ENCODE data around the gene MTG2. TPM values are rescaled to one million over a fixed set of nuclear protein-coding genes. Genes with fewer than 3 reads are reported as not detected.

The MTG2 gene
- total and polyA plus RNA-seq, 2 of the 13 experiments (the other 11 are each of a cell fraction or from before 2014, with no cell fraction given): 20.4 to 37.8 TPM

- FAIRE-seq: no peak
- no peak; the same call in 2 of the 3 replicates for ATAC-seq
- TF ChIP-seq ZNF33B (CRISPR knock-in tag; IDR thresholded peaks at IDR 0.05): no peak
- TF ChIP-seq DR1 (CRISPR knock-in tag; IDR thresholded peaks at IDR 0.05): no peak
- no peak for TF ChIP-seq FOSL2 (CRISPR knock-in tag; IDR thresholded peaks at IDR 0.05)
- no peak for TF ChIP-seq DNMT3B (CRISPR knock-in tag; conservative IDR thresholded peaks at IDR 0.05)
- TF ChIP-seq ZNF33A (CRISPR knock-in tag; IDR thresholded peaks at IDR 0.05; ENCODE audit: borderline replicate concordance): no peak
- TF ChIP-seq ZNF703 (CRISPR knock-in tag; IDR thresholded peaks at IDR 0.05; ENCODE audit: borderline replicate concordance): no peak
- intact Hi-C loops (cut with micrococcal nuclease; ENCODE audit: unreplicated experiment): no loop called here
- Histone ChIP-seq H3K9ac (ENCODE audit: insufficient read depth, low read depth, low read length) (no peak overlapping the region), H3K79me2 (ENCODE audit: insufficient read depth, low read length) (no peaks in the 10 kb centered on the region), H3K4me2 (ENCODE audit: low read depth, low read length) (no peak overlapping the region), H3K9me3 (ENCODE audit: low read length) (no peaks in the 10 kb centered on the region), H4K20me1 (ENCODE audit: insufficient read depth, low read length) (no peaks in the 10 kb centered on the region), H3K36me3 (replicated peaks in 1 of 2; ENCODE audit: control insufficient read depth in 1 of 2, insufficient read depth in 2 of 2, low read length in 2 of 2) (peaks cover 33 to 61% of the 10 kb centered on the region in 2 experiments), H3K4me3 (replicated peaks in 1 of 3; ENCODE audit: insufficient read depth in 1 of 3, low read depth in 2 of 3, low read length in 3 of 3) (no peak overlapping the region), H3K4me1 (ENCODE audit: insufficient read depth, low read length) (no peaks in the 10 kb centered on the region), H3K27ac (ENCODE audit: extremely low read length, insufficient read depth, low read length) (no peak overlapping the region), H3K27me3 (ENCODE audit: control insufficient read depth in 1 of 2, insufficient read depth in 2 of 2, low read length in 2 of 2) (no peaks in the 10 kb centered on the region; a peak in 1 of 5 replicates), H2AFZ (ENCODE audit: low read length) (no peak overlapping the region)
- no TSS peak for BruUV-seq (replicated peaks)
- in situ Hi-C loops (cut with HindIII; ENCODE audit: extremely low pct_ligation_motif_present, low pct_unique_long_range_greater_than_20kb): no loop called here
- DNase-seq (ENCODE audit: low spot score): no peak
- POLR2A ChIA-PET: interaction anchor here (1.7 kb wide), 1 partner anchor 16 kb away, joined by 4 read pairs; no protein-coding TSS in a partner anchor
- WGBS (ENCODE audit: low lambda C conversion rate): 98% methylated on average over 13 of the region's 18 CpGs
- CTCF ChIA-PET (ENCODE audit: low intra/inter-chr PET ratio, low total read pairs): no interaction called here
These were observed 10.2 kb upstream of the MTG2 start for GRCh38 chr20:62172666-62173065.

DNA sequence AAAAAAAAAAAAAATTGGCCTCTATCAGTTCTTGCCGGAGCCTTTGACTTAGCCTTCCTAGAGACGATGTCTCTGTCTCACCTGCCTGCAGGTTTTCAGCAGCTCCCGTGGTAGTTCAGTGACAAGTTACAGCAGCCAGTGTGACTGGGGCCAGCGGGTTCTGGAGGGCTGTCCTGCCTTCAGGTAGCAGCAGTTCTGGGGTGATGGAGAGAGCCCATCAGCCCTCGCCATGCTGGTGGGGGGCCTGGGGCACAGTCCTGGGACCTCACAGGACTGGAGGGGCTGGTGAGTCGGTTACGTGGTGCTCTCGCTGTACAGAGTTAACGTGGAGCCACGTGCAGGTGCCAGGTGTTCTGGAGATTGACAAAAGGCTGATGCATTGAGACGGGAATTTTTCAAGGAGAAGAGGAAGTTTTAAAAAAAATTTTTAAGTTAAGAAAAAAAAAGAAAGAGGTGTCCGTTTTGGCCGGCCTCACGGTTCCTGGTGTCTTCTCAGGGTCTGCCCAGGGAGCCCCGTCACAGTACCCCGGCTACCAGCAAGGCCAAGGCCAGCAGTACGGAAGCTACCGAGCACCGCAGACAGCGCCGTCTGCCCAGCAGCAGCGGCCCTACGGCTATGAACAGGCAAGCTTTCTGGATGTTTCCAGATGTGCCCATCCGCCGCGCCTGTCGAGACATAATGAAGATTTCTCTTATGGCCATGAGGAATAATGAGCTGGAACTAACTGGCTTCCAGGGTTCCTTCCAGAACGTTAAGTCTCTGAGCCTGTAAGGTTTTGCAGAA, 8.6 kb upstream of the MTG2 start:
- ATAC-seq (no peak), DNase-seq (ENCODE audit: low spot score) (no peak), FAIRE-seq (no peak)
- Histone ChIP-seq H3K79me2 (ENCODE audit: insufficient read depth, low read length) (no peaks in the 10 kb centered on the region), H3K9me3 (ENCODE audit: low read length) (no peaks in the 10 kb centered on the region), H3K9ac (ENCODE audit: insufficient read depth, low read depth, low read length) (no peak overlapping the region), H3K4me3 (replicated peaks in 1 of 3; ENCODE audit: insufficient read depth in 1 of 3, low read depth in 2 of 3, low read length in 3 of 3) (no peak overlapping the region), H4K20me1 (ENCODE audit: insufficient read depth, low read length) (no peaks in the 10 kb centered on the region), H3K27ac (ENCODE audit: extremely low read length, insufficient read depth, low read length) (no peak overlapping the region), H3K4me1 (ENCODE audit: insufficient read depth, low read length) (no peaks in the 10 kb centered on the region), H2AFZ (ENCODE audit: low read length) (no peak overlapping the region), H3K27me3 (ENCODE audit: control insufficient read depth in 1 of 2, insufficient read depth in 2 of 2, low read length in 2 of 2) (no peaks in the 10 kb centered on the region; a peak in 1 of 5 replicates), H3K36me3 (replicated peaks in 1 of 2; ENCODE audit: control insufficient read depth in 1 of 2, insufficient read depth in 2 of 2, low read length in 2 of 2) (peaks cover 24 to 54% of the 10 kb centered on the region in 2 experiments), H3K4me2 (ENCODE audit: low read depth, low read length) (no peak overlapping the region)
- no TSS peak for BruUV-seq (replicated peaks)
- intact Hi-C loops (cut with micrococcal nuclease; ENCODE audit: unreplicated experiment): no loop called here
- CTCF ChIA-PET (ENCODE audit: low intra/inter-chr PET ratio, low total read pairs): no interaction called here
- TF ChIP-seq GATAD1 (CRISPR knock-in tag; IDR thresholded peaks at IDR 0.05) (no peak), ZNF276 (CRISPR knock-in tag; IDR thresholded peaks at IDR 0.05; ENCODE audit: low read depth) (no peak), XRCC5 (optimal IDR thresholded peaks at IDR 0.05; ENCODE audit: low read length) (no peak), ZNF543 (CRISPR knock-in tag; IDR thresholded peaks at IDR 0.05) (no peak), ZNF841 (CRISPR knock-in tag; IDR thresholded peaks at IDR 0.05; ENCODE audit: borderline replicate concordance) (no peak)
- TF ChIP-seq, protein P1, sequence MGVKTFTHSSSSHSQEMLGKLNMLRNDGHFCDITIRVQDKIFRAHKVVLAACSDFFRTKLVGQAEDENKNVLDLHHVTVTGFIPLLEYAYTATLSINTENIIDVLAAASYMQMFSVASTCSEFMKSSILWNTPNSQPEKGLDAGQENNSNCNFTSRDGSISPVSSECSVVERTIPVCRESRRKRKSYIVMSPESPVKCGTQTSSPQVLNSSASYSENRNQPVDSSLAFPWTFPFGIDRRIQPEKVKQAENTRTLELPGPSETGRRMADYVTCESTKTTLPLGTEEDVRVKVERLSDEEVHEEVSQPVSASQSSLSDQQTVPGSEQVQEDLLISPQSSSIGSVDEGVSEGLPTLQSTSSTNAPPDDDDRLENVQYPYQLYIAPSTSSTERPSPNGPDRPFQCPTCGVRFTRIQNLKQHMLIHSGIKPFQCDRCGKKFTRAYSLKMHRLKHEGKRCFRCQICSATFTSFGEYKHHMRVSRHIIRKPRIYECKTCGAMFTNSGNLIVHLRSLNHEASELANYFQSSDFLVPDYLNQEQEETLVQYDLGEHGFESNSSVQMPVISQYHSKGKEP (CRISPR knock-in tag; IDR thresholded peaks at IDR 0.05): no peak
- POLR2A ChIA-PET: interaction anchor here (1.2 kb wide), 1 partner anchor 8 kb away, joined by 3 read pairs; the partner anchor contains the start of gene MTG2
- WGBS (ENCODE audit: low lambda C conversion rate): 97% methylated on average over 28 of the region's 28 CpGs
- in situ Hi-C loops (cut with HindIII; ENCODE audit: extremely low pct_ligation_motif_present, low pct_unique_long_range_greater_than_20kb): no loop called here

Measured in HepG2 (cell line).